Central memory CD8-positive, alpha-beta T cell (primary cell): ENCODE data around the gene DTNA.

Experiments used
- ATAC-seq: fragments of 150-1000 bp; cut with Tn5 transposase; replicated peaks from 2 replicates; pipeline ENCODE4 v1.10.0; 2022; ENCODE audit warnings: mild to moderate bottlenecking, moderate FRiP score, moderate number of reproducible peaks; ENCODE audit not compliant: poor library complexity, severe bottlenecking; ENCODE audit errors: extremely low read depth
- DNase-seq, 2 donors: peaks; one replicate each; pipeline ENCODE4 v3.0.0; 2021; ENCODE audit warnings: low spot score in 2 of 2
- H3K27ac Mint-ChIP-seq: one replicate; pipeline ENCODE4 v1.8.0; 2022; ENCODE audit warnings: low read depth, mild to moderate bottlenecking, moderate library complexity, mixed read lengths
- H3K27me3 Mint-ChIP-seq: one replicate; pipeline ENCODE4 v1.8.0; 2022; ENCODE audit warnings: mixed read lengths
- H3K36me3 Mint-ChIP-seq: one replicate; pipeline ENCODE4 v1.8.0; 2022; ENCODE audit warnings: mild to moderate bottlenecking, moderate library complexity, mixed read lengths; ENCODE audit not compliant: insufficient read depth
- H3K4me1 Mint-ChIP-seq: one replicate; pipeline ENCODE4 v1.8.0; 2022; ENCODE audit warnings: mixed read lengths
- H3K4me3 Mint-ChIP-seq: one replicate; pipeline ENCODE4 v1.8.0; 2022; ENCODE audit warnings: mild to moderate bottlenecking, moderate library complexity, mixed read lengths
- H3K9me3 Mint-ChIP-seq: one replicate; pipeline ENCODE4 v1.8.0; 2022; ENCODE audit warnings: mixed read lengths

The DTNA gene

GRCh38 chr18:34803877-34804400, 93.8 kb downstream of the DTNA start:
- ATAC-seq (no peak), DNase-seq (no peak)
- H3K4me3 Mint-ChIP-seq: no peak overlapping the region
- H3K27me3 Mint-ChIP-seq: peaks cover 22% of the 10 kb centered on the region
- no peaks in the 10 kb centered on the region for H3K36me3 Mint-ChIP-seq
- H3K9me3 Mint-ChIP-seq: no peaks in the 10 kb centered on the region
- H3K27ac Mint-ChIP-seq: no peak overlapping the region
- H3K4me1 Mint-ChIP-seq: no peaks in the 10 kb centered on the region

GRCh38 chr18:34805103-34805877, 95.2 kb downstream of the DTNA start:
- peaks cover 35% of the 10 kb centered on the region for H3K27me3 Mint-ChIP-seq
- H3K27ac Mint-ChIP-seq: no peak overlapping the region
- H3K36me3 Mint-ChIP-seq: no peaks in the 10 kb centered on the region
- no peak for DNase-seq
- no peaks in the 10 kb centered on the region for H3K9me3 Mint-ChIP-seq
- ATAC-seq: no peak
- no peaks in the 10 kb centered on the region for H3K4me1 Mint-ChIP-seq
- no peak overlapping the region for H3K4me3 Mint-ChIP-seq

- DNase-seq: no peak
- no peak for ATAC-seq
- no peaks in the 10 kb centered on the region for H3K9me3 Mint-ChIP-seq
- no peaks in the 10 kb centered on the region for H3K4me1 Mint-ChIP-seq
- no peak overlapping the region for H3K4me3 Mint-ChIP-seq
- peaks cover 41% of the 10 kb centered on the region for H3K27me3 Mint-ChIP-seq
- H3K36me3 Mint-ChIP-seq: no peaks in the 10 kb centered on the region
- H3K27ac Mint-ChIP-seq: no peak overlapping the region
Measured at GRCh38 chr18:34805878-34806351, 95.8 kb downstream of the DTNA start.

DNA sequence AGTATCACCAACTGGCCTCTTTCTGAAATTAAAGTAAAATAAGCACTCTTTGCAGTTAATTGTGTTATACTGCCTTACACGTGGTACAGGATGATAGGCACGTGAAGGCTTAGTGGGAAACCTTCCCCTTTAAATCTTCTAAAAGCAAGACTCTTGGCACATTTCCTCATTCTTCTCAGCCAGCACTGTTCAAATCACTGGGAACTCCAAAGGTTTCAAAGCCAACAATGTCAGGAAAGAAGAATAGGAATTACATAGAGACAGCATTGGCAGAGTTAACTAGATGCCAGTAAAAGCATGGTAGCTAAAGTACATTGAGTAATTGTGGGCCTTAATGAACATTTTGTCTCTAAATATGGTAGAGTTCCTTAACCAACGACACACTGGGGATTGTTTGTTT, 96.4 kb downstream of the DTNA start:
- no peak overlapping the region for H3K4me3 Mint-ChIP-seq
- no peaks in the 10 kb centered on the region for H3K9me3 Mint-ChIP-seq
- ATAC-seq (no peak), DNase-seq (no peak)
- peaks cover 41% of the 10 kb centered on the region for H3K27me3 Mint-ChIP-seq
- H3K4me1 Mint-ChIP-seq: no peaks in the 10 kb centered on the region
- H3K36me3 Mint-ChIP-seq: no peaks in the 10 kb centered on the region
- no peak overlapping the region for H3K27ac Mint-ChIP-seq

GRCh38 chr18:34807106-34807796, 97.2 kb downstream of the DTNA start:
- H3K36me3 Mint-ChIP-seq: no peaks in the 10 kb centered on the region
- no peak overlapping the region for H3K27ac Mint-ChIP-seq
- H3K27me3 Mint-ChIP-seq: peaks cover 41% of the 10 kb centered on the region
- ATAC-seq (no peak), DNase-seq (no peak)
- H3K4me1 Mint-ChIP-seq: no peaks in the 10 kb centered on the region
- no peak overlapping the region for H3K4me3 Mint-ChIP-seq
- no peaks in the 10 kb centered on the region for H3K9me3 Mint-ChIP-seq

DNA sequence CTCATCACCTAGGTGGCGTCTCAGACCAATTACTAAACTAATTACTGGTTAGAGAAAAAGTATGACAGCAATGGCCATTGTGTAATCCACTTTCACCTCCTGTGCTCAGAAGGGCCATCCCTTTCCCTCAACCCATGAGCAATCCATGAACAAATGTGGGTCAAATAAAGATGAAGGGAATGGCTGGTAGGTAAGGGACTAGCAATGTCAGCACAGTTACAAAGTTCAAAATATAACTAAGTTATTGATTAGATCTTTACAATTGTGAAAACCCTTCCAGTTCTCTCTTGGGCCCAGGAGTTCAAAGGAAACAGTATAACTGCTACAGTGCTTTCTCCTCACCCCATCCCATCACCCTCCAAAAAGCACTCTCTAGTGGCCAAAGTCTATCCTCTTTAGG, 98.3 kb downstream of the DTNA start:
- ATAC-seq: no peak
- no peaks in the 10 kb centered on the region for H3K9me3 Mint-ChIP-seq
- H3K27ac Mint-ChIP-seq: no peak overlapping the region
- H3K4me3 Mint-ChIP-seq: no peak overlapping the region
- H3K27me3 Mint-ChIP-seq: peaks cover 32% of the 10 kb centered on the region
- H3K4me1 Mint-ChIP-seq: no peaks in the 10 kb centered on the region
- no peaks in the 10 kb centered on the region for H3K36me3 Mint-ChIP-seq
- no peak for DNase-seq

DNA sequence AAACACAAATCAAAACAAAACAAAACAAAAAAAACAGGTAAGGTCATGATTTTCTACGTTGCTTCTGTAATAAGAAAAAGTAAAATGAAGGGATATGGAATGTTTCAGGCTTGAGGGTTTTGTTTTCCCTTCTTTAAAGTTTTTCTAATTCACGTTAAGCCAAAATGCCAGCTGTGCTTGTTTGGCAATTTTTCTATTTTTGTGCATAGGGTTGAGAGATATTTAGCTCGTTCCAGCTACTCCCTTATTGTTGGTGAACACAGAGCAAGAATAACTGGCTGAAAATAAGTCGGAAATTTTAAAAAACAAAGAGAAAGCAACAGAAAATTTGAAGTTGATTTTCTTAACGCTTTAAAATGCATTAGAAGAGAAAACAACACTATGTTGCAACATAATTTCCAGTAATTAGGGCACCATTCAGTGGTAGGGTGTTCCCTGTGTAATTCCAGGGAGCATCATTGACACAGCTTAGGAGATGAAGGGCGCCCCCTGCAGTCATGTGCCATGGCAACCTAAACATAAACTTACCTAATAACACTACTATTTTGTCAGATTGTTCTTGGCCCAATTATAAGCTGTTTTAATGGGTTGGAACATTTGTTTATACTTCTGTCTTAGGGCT, 99.5 kb downstream of the DTNA start:
- H3K4me1 Mint-ChIP-seq: no peaks in the 10 kb centered on the region
- ATAC-seq: no peak
- peaks cover 20% of the 10 kb centered on the region for H3K27me3 Mint-ChIP-seq
- H3K4me3 Mint-ChIP-seq: no peak overlapping the region
- H3K36me3 Mint-ChIP-seq: no peaks in the 10 kb centered on the region
- DNase-seq: no peak
- H3K27ac Mint-ChIP-seq: no peak overlapping the region
- H3K9me3 Mint-ChIP-seq: no peaks in the 10 kb centered on the region

DNA sequence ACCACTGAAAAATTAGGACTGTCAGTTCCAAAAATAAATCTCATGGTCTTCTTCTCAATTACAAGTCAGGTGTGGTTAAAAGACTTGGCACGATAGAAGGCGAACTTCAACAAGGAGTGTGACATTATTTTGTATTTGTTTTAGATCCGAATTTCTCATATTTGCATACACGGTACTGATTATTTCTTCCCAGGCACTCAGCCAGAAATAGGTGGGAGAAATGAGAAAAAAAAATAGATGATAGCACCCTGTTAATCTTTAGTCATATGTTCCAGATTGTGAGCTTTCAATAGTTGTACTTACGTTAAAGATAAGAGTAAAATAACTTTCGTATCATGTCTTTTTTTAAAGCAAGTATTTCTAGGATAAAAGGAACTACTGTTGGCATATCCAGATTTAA, 106.1 kb downstream of the DTNA start:
- Mint-ChIP-seq H3K27me3 (peaks cover 24% of the 10 kb centered on the region), H3K4me1 (no peaks in the 10 kb centered on the region), H3K9me3 (no peaks in the 10 kb centered on the region), H3K36me3 (no peaks in the 10 kb centered on the region), H3K27ac (no peak overlapping the region), H3K4me3 (no peak overlapping the region)
- no peak for DNase-seq
- no peak for ATAC-seq

- Mint-ChIP-seq H3K9me3 (no peaks in the 10 kb centered on the region), H3K4me3 (no peak overlapping the region), H3K4me1 (no peaks in the 10 kb centered on the region), H3K27ac (no peak overlapping the region), H3K27me3 (peaks cover 24% of the 10 kb centered on the region), H3K36me3 (no peaks in the 10 kb centered on the region)
- no peak for ATAC-seq
- no peak for DNase-seq
Measured at GRCh38 chr18:34817636-34818035, 107.5 kb downstream of the DTNA start.

- Mint-ChIP-seq H3K9me3 (no peaks in the 10 kb centered on the region), H3K27me3 (peaks cover 24% of the 10 kb centered on the region), H3K36me3 (no peaks in the 10 kb centered on the region), H3K4me1 (no peaks in the 10 kb centered on the region), H3K4me3 (no peak overlapping the region), H3K27ac (no peak overlapping the region)
- DNase-seq (no peak), ATAC-seq (no peak)
Measured at GRCh38 chr18:34818064-34818463, 108.0 kb downstream of the DTNA start.

- Mint-ChIP-seq H3K27me3 (peaks cover 24% of the 10 kb centered on the region), H3K36me3 (no peaks in the 10 kb centered on the region), H3K9me3 (no peaks in the 10 kb centered on the region), H3K4me3 (no peak overlapping the region), H3K27ac (no peak overlapping the region), H3K4me1 (no peaks in the 10 kb centered on the region)
- ATAC-seq (no peak), DNase-seq (no peak)
Measured at GRCh38 chr18:34820360-34821065, 110.4 kb downstream of the DTNA start.

DNA sequence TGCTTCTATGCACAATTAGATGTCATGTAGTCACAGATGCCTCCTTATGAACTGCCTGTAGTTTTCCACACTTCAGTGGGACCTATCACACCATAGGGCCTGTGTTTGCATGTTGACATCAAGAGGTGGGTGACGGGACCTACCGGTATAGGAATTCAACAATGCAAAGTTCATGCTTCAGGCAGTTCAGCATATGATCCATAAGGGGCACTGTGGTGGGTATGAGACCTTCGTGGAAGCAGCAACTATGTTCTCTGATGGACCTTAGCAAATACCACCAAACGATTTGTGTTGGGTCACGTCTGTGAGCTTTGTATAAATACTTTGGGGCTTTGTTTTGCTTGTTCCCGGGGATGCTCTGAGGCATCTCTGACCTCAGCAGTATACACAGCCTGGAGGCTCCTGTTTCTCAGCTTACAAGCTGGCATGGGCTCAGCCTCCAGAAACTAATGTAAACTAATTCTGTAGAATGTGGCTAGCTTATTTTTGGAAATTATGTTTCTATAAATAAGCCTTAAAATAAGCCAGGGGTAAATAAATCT, 111.6 kb downstream of the DTNA start:
- Mint-ChIP-seq H3K9me3 (no peaks in the 10 kb centered on the region), H3K27me3 (peaks cover 24% of the 10 kb centered on the region), H3K36me3 (no peaks in the 10 kb centered on the region), H3K27ac (no peak overlapping the region), H3K4me1 (no peaks in the 10 kb centered on the region), H3K4me3 (no peak overlapping the region)
- no peak for ATAC-seq
- no peak for DNase-seq
